NCI-H69 (cell line): ENCODE measurements around the gene BMPER.

Source experiments
- DNase-seq: peaks from one replicate; lab custom pipeline; 2025; lab: John Stamatoyannopoulos, UW

The BMPER gene

GRCh38 chr7:34181271-34181958, 276.1 kb downstream of the BMPER start:
- DNase-seq, result no peak

- no peak for DNase-seq
Measured at GRCh38 chr7:34184466-34184865, 279.1 kb downstream of the BMPER start.

DNA sequence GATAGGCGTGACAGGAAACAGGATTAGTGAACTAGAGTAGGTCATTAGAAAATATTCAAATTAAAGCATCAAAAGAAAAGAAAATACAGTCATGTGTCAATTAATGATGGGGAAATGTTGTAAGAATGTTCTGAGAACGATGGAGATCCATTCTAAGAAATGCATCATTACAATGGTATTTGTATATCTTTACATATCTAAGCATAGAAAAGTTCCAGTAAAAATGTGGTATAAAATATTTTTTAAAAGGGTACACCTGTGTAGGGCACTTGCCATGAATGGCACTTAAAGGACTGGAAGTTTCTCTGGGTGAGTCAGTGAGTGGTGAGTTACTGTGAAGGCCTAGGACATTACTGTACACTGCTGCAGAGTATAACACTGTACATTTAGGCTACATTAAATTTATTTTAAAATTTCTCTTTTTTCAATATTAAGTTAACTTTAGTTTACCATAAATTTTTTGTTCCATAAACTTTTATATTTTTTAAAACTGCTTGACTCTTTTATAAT, 282.5 kb downstream of the BMPER start:
- DNase-seq, result no peak

- no peak for DNase-seq
Measured at GRCh38 chr7:34189031-34189430, 283.7 kb downstream of the BMPER start.

GRCh38 chr7:34190299-34190698, 285.0 kb downstream of the BMPER start:
- DNase-seq, result no peak

- no peak for DNase-seq
Measured at GRCh38 chr7:34191162-34191561, 285.8 kb downstream of the BMPER start.

GRCh38 chr7:34191771-34192479, 286.6 kb downstream of the BMPER start:
- peak; percentile 25 for DNase-seq

DNA sequence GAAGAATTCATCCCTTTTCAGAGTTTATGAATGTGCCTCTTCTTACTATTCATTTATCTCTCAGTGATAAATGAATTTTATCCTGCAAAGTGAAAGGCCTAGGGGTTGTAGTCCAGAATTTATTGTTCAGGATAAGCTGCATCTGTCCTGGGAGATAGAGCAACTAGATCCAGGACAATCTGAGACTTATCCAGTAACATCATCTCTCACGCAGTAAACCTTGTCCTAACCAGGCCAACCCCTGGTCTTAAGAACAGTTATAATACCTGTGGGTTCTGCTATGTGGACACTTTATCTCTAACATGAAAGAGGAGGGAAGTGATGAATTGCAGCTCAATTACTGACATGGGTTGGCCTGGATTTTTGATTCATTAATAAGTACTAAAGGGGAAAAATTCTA, 287.6 kb downstream of the BMPER start:
- no peak for DNase-seq

- no peak for DNase-seq
Measured at GRCh38 chr7:34198231-34198641, 292.9 kb downstream of the BMPER start.
